ENCODE data around the gene LRP1B.
"Not testable (repeated sequence)": the region's sequence is repeated elsewhere in the genome, so short reads cannot be mapped to it uniquely, and the experiment has no call there.

LRP1B gene

GRCh38 chr2:141869572-141869971 is 261.2 kb downstream of the LRP1B start:
- no peak for DNase-seq

GRCh38 chr2:141863964-141864363 is 266.9 kb downstream of the LRP1B start:
- DNase-seq: no peak

GRCh38 chr2:141856215-141856919 is 274.4 kb downstream of the LRP1B start:
- DNase-seq: no peak

GRCh38 chr2:141848191-141848590 is 282.6 kb downstream of the LRP1B start:
- no peak for DNase-seq

- no peak for DNase-seq
Measured at GRCh38 chr2:141844231-141844630, 286.6 kb downstream of the LRP1B start.

- DNase-seq: no peak
Measured at GRCh38 chr2:141835103-141835502, 295.7 kb downstream of the LRP1B start.

- DNase-seq: no peak
Measured at GRCh38 chr2:141828761-141829160, 302.1 kb downstream of the LRP1B start.

GRCh38 chr2:141824790-141825189 is 306.0 kb downstream of the LRP1B start:
- no peak for DNase-seq

GRCh38 chr2:141820893-141821292 is 309.9 kb downstream of the LRP1B start:
- no peak for DNase-seq

- not testable (repeated sequence) for DNase-seq
Measured at GRCh38 chr2:141815320-141815719, 315.5 kb downstream of the LRP1B start.

GRCh38 chr2:141814150-141814549 is 316.7 kb downstream of the LRP1B start:
- no peak for DNase-seq

GRCh38 chr2:141810148-141810547 is 320.7 kb downstream of the LRP1B start:
- no peak for DNase-seq

- DNase-seq: no peak
Measured at GRCh38 chr2:141806090-141806489, 324.7 kb downstream of the LRP1B start.

- DNase-seq: no peak
Measured at GRCh38 chr2:141805302-141805701, 325.5 kb downstream of the LRP1B start.

- no peak for DNase-seq
Measured at GRCh38 chr2:141796449-141796848, 334.4 kb downstream of the LRP1B start.

GRCh38 chr2:141791521-141791920 is 339.3 kb downstream of the LRP1B start:
- no peak for DNase-seq

GRCh38 chr2:141782574-141782973 is 348.2 kb downstream of the LRP1B start:
- DNase-seq: no peak

- no peak for DNase-seq
Measured at GRCh38 chr2:141778315-141778835, 352.4 kb downstream of the LRP1B start.

- no peak for DNase-seq
Measured at GRCh38 chr2:141770530-141770929, 360.3 kb downstream of the LRP1B start.

- no peak for DNase-seq
Measured at GRCh38 chr2:141767691-141768090, 363.1 kb downstream of the LRP1B start.

GRCh38 chr2:141767051-141767450 is 363.8 kb downstream of the LRP1B start:
- DNase-seq: no peak

- peak in 1 of 2 experiments; percentile 7 for DNase-seq
Measured at GRCh38 chr2:141766225-141766624, 364.6 kb downstream of the LRP1B start.

- DNase-seq: no peak
Measured at GRCh38 chr2:141748616-141749015, 382.2 kb downstream of the LRP1B start.

GRCh38 chr2:141741652-141742051 is 389.2 kb downstream of the LRP1B start:
- no peak for DNase-seq
